Measurements from ENCODE around the gene KLHL29.

The KLHL29 gene

DNA sequence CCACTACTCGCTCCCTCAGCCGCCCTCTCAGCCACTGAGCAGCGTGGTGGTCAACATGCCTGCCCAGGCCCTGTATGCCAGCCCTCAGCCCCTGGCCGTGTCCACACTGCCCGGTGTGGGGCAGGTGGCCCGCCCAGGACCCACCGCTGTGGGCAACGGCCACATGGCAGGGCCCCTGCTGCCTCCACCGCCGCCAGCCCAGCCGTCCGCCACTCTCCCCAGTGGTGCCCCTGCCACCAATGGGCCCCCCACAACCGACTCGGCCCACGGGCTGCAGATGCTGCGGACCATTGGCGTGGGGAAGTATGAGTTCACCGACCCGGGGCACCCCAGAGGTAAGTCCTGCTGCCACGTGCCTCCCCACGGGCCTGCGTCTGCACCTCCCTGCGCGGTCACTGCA, 257.5 kb downstream of the KLHL29 start:
- no peak for DNase-seq

GRCh38 chr2:23645230-23645808, 260.3 kb downstream of the KLHL29 start:
- no peak for DNase-seq

DNA sequence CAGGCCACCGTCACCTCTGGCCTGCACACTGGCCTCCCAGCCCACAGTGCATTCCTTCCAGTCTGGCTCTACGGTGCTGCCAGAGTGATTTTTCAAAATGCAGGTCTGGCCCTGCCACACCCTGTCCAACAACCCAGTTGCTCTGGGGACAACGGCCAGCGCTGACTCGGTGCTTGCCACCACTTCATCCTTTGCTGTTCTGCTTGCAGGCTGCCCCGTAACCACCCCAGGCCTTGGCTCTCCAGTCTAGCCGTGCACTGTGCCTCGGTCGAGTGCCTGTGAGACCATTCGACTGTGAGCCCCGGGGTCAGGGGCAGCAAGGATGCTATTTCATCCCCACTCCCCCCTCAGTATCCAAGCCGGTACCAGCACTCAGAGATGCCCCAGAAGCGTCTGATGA, 262.6 kb downstream of the KLHL29 start:
- no peak for DNase-seq

DNA sequence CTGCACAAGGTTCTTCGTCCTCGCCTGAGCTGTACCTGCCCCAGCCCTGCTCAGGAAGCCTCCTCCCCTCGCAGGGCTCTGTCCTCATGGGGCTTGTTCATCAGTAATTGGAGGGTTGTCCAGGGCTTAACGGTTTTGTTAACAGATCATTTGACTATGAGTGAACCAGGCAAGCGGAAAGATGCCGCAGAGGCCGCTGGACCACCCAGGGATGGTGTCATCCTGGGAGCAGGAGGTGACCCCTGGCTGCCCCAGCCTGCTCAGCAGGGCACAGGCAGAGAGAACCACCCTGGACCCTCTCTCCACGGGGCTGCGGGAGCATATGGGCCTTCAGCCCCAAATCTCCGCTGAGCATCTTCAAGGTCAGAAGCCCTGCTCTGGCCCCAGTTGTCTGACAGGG, 264.3 kb downstream of the KLHL29 start:
- DNase-seq: no peak

- peak in 1 of 5 experiments; percentile 24 for DNase-seq
These were observed 264.8 kb downstream of the KLHL29 start for GRCh38 chr2:23649819-23650218.

GRCh38 chr2:23651187-23652080, 266.5 kb downstream of the KLHL29 start:
- no peak for DNase-seq

DNA sequence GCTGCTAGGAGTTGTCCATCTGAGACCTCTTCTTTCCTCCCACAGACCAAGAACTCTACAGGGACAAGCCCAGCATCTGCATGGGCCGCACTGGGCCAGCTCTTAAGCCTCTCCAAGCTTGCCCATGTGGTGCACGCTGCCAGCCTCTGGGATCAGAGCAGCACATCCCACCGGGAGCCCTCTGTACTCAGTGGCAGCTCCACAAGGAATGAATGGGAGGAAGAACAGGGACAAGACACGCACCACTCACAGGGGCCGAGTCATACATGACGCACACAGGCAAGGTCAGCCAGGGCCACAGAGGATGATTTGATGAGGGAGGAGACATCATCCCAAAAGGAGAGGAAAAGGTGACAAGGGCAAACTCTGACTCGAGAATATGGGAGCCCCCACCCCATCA, 268.3 kb downstream of the KLHL29 start:
- DNase-seq: no peak

DNA sequence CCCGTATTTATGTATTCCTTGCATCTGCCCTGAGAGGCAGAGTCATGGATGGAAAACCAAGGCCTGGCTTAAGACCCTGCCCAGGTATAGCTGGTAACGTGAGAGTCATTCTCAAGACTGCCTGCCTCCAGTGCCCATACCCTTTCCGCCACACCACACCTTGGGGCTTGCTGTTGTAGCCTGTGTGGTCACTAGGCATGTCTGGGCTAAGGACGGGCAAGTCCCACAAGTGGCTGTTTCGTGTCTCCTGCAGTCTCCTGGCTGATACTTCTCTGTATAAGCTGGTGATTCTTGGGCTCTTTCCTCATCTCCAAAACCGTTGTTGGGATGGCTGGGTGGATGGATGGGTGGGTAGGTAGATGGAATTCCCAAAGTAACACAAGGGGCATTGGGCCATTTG, 269.8 kb downstream of the KLHL29 start:
- DNase-seq: no peak

- DNase-seq: no peak
These were observed 271.1 kb downstream of the KLHL29 start for GRCh38 chr2:23655934-23656596.

DNA sequence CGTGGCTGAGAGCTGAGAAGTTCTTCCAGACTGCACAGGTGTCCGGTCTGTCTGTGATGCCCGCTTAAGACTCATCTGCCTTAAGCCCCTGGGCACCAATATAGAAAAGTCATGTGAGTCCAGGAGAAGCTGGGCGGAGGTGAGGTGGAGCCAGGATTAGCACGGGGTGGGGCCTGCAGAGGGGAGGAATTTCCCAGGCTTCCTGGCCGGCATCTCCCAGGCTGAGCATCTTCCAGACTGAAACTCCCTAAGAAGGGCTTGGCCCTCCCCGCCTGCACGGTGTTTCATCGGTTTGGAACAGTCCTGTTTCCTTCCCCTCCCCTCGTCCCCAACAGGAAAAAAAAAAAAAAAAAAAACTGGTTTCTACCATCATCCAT, 271.6 kb downstream of the KLHL29 start:
- DNase-seq: no peak

GRCh38 chr2:23657371-23657770, 272.4 kb downstream of the KLHL29 start:
- DNase-seq: no peak

DNA sequence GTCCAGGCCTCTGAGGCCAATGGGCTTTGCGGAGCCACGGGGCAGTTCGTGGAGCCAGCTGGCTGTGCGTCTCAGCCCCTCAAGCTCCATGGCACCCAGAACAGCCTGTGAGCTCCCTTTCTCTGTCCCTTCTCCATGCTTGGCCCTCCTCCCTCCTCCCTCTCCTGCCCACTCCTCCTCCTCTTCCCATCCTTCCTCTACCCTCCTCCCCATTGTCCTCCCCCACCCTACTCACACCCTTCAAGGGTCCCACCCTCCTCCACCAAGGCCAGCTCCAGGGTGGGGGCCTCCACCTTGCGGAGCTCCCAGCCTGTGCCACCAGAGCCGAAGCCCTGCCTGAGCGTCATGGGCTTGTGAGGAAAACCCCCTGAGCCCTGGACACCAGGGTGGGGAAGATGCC, 273.0 kb downstream of the KLHL29 start:
- no peak for DNase-seq

DNA sequence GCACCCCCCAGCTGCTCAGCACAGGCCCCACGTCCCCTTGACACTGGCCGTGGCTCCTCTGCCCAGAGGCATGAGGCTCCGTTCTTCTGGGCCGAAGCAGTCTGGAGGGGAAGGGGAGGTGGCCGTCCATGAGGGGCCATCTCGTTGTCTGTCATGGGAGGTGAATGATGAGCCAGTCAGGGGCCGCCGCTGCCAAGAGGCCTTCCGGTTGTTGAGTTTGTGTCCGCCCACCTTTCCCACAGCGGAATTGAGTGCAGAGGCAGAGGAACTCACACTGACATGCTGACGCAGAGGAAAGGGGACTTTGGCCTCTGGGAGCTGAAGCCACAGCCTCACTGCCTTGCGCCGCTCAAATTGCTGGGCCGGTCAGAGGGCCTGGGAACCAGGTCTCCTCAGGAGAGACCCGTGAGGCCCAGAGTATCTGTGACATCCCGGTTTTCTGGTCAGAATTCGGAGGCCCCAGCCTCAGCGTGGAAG, 273.5 kb downstream of the KLHL29 start:
- DNase-seq: peak in 1 of 5 experiments; percentile 36

DNA sequence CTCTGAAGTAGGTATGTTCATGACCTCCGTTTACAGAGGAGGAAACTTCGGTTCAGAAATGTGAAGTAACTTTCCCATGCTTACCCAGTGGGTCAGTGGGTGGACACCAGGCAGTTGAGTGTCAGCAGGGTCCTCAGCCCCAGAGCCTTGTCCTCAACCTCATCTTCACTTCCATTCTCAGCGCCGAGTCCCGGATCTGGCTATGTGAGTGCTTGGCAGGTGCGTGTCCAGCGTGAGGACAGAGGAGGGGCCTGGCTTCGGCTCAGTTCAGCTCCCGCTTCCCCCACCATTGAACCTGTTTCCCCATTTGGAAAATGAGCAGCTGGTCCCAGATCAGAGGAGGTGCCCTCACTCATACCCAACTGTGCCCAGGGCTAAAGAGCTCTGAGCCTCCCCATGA, 274.3 kb downstream of the KLHL29 start:
- no peak for DNase-seq

- DNase-seq: no peak
These were observed 274.8 kb downstream of the KLHL29 start for GRCh38 chr2:23659773-23660172.

- DNase-seq: no peak
These were observed 275.3 kb downstream of the KLHL29 start for GRCh38 chr2:23660237-23660636.

GRCh38 chr2:23661276-23662050, 276.5 kb downstream of the KLHL29 start:
- no peak for DNase-seq

DNA sequence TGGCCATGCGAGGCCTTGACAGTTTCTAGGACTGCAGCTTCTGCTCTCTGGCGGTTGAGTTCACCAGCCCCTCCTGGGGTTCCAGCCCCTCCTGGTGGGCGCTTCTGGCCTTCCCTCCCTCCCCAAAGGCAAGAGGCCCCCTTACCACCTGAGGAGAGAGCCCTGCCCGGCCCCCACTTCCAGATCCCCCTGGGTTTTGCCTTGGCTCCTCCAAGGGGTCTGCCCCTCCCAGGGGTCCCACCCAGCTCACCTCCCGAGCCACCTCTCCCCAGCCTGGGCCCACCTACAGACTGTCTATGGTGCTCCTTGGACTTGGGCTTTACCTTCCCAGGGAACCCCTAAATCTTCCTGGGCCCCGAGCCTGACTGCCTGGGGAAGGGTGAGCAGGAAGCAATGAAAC, 277.5 kb downstream of the KLHL29 start:
- DNase-seq: no peak

GRCh38 chr2:23662941-23663920, 278.3 kb downstream of the KLHL29 start:
- no peak for DNase-seq

DNA sequence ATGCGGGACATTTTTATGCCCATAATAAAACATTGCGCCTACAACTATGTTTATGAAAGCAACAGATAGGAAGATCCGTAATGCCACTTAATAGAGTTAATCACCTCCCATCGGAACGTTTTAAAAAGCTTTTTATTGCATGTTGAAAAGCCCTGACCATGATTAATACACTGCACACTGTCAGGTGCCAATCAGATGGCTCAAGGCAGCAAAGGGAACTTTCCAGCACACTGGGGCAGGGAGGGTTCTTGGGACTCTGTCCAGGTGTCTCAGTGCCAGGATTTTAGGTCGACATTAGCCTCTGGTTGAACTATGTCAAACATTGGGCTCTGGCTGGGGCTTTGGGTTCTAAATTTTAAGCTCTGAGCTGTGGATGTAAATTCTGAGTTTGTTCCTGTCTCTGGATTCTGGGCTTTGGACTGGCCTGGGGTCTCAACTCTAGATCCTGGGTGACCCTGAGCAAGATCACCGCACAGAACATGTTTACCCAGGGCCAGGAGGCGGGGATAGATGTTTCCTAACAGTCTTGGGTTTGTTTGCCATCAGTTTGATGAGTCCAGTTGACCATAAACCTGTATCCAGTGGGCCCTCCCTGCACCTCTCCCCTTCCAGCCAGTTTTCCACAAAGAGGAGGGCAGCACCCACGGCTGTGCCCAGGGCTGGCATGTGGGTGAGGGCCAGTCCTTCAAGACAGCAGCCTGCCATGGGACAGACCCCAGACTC, 279.2 kb downstream of the KLHL29 start:
- DNase-seq: no peak
